Suprapubic skin (tissue), 4 donors: ENCODE measurements around the gene ZSCAN22.

Experiments
- EP300 ChIP-seq: sonication (generic); formaldehyde crosslinking; IDR thresholded peaks from one replicate; pipeline ENCODE4 v1.6.1; 2017; ENCODE audit warnings: antibody characterized with exemption
- POLR2A ChIP-seq, 2 donors: fragments of 450-650 bp; IDR thresholded peaks; one replicate each; pipeline ENCODE4 v1.6.1; 2017; ENCODE audit warnings: antibody characterized with exemption in 2 of 2, mild to moderate bottlenecking in 2 of 2, moderate library complexity in 2 of 2
- POLR2AphosphoS5 ChIP-seq, 3 donors: sonication (generic); formaldehyde crosslinking; IDR thresholded peaks; one replicate each; pipeline ENCODE4 v1.6.1; 2017; ENCODE audit warnings: antibody characterized with exemption in 3 of 3
- TF ChIP-seq, protein P1 (sequence below), 2 donors: fragments of 200-600 bp in 1 of 2; fragments of 450-650 bp in 1 of 2; sonication (generic) in 1 of 2; IDR thresholded peaks; one replicate each; pipeline ENCODE4 v1.5.1; 2016 to 2019; ENCODE audit warnings: antibody characterized with exemption in 2 of 2, mild to moderate bottlenecking in 1 of 2, moderate library complexity in 1 of 2

DNA sequence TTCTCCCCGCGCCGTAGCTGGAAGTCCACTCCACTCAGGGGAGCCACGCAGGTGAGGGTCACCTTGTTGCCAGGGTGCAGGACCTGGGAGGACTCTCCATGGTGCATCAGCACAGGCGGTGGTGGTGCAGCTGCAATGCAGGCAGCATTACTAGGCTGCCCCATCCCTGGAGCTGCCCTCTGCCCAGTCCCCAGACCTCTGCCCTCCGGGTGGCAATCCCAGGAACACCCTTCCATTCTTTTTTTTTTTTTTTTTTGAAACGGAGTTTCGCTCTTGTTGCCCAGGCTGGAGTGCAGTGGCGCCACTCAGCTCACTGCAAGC lies 24.7 kb downstream of the ZSCAN22 start:
- TF ChIP-seq POLR2AphosphoS5 (IDR thresholded peaks at IDR 0.05) (no peak), POLR2A (IDR thresholded peaks at IDR 0.05) (no peak), EP300 (no peak)
- TF ChIP-seq, protein P1, sequence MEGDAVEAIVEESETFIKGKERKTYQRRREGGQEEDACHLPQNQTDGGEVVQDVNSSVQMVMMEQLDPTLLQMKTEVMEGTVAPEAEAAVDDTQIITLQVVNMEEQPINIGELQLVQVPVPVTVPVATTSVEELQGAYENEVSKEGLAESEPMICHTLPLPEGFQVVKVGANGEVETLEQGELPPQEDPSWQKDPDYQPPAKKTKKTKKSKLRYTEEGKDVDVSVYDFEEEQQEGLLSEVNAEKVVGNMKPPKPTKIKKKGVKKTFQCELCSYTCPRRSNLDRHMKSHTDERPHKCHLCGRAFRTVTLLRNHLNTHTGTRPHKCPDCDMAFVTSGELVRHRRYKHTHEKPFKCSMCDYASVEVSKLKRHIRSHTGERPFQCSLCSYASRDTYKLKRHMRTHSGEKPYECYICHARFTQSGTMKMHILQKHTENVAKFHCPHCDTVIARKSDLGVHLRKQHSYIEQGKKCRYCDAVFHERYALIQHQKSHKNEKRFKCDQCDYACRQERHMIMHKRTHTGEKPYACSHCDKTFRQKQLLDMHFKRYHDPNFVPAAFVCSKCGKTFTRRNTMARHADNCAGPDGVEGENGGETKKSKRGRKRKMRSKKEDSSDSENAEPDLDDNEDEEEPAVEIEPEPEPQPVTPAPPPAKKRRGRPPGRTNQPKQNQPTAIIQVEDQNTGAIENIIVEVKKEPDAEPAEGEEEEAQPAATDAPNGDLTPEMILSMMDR (IDR thresholded peaks at IDR 0.05) = no peak
